Measurements from ENCODE around the gene RAPGEF6. TPM values are rescaled to one million over a fixed set of nuclear protein-coding genes. Genes with fewer than 3 reads are reported as not detected.

Gene RAPGEF6
- polyA plus RNA-seq, 1 donor (not counting 4 experiments of a cell fraction or from before 2014, with no cell fraction given), result 8.7 TPM

DNA sequence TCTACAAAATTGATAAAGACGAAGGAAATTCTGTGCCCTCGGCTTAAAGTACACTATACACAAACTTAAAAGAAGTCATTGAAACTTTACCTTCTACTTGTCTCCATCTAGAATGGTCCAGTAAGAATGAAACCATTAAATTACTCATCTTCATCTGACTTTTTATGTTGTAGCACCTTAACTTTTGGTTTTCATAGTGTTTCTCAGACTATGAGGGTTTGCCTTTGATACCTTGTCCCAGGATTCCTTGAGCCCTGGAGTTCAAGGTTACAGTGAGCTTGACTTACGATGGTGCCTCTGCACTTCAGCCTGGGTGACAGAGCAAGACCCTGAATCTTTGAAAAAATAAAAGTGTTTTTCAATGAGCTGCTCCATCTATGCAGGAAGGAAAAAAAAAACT is 239.0 kb downstream of the RAPGEF6 start:
- H3K36me3 ChIP-seq (ENCODE audit: control insufficient read depth in 2 of 2, extremely low read depth in 1 of 2, insufficient read depth in 2 of 2, low read length in 2 of 2), result peaks cover 2 to 6% of the 10 kb centered on the region in 2 experiments
- H2AFZ ChIP-seq (ENCODE audit: control insufficient read depth, low read length), result no peak overlapping the region
- H3K27me3 ChIP-seq (ENCODE audit: control insufficient read depth, extremely low read depth, insufficient read depth, low read length), result no peaks in the 10 kb centered on the region
- no peaks in the 10 kb centered on the region for H3K79me2 ChIP-seq (ENCODE audit: control insufficient read depth, insufficient read depth, low read length)
- no peak overlapping the region for H3K4me2 ChIP-seq (ENCODE audit: control insufficient read depth, extremely low read depth, insufficient read depth, low read depth, low read length)
- no peak for TF ChIP-seq EZH2 (IDR thresholded peaks at IDR 0.05; ENCODE audit: low read length)
- TF ChIP-seq CTCF (optimal IDR thresholded peaks at IDR 0.05 in 1 of 3, IDR thresholded peaks at IDR 0.05 in 1 of 3, conservative IDR thresholded peaks at IDR 0.05 in 1 of 3; ENCODE audit: extremely low read depth in 1 of 3, insufficient read depth in 2 of 3, low read length in 3 of 3), result no peak
- no peaks in the 10 kb centered on the region for H3K9me3 ChIP-seq (ENCODE audit: control insufficient read depth, low read depth, low read length)
- no peaks in the 10 kb centered on the region for H3K9me1 ChIP-seq (ENCODE audit: control insufficient read depth, extremely low read depth, insufficient read depth, low read length)
- H3K4me3 ChIP-seq (ENCODE audit: control insufficient read depth in 2 of 3, extremely low read depth in 1 of 3, insufficient read depth in 2 of 3, low read depth in 1 of 3, low read length in 3 of 3), result no peak overlapping the region
- no peaks in the 10 kb centered on the region for H3K4me1 ChIP-seq (ENCODE audit: control insufficient read depth, extremely low read depth, insufficient read depth, low read length)
- dilution Hi-C loops (cut with MboI; ENCODE audit: extremely low pct_ligation_motif_present, low sequenced_read_pairs), result no loop called here
- DNase-seq (ENCODE audit: low read depth, low spot score) (no peak), FAIRE-seq (no peak)
- H3K9ac ChIP-seq (ENCODE audit: control insufficient read depth, extremely low read depth, insufficient read depth, low read length), result no peak overlapping the region
- H4K20me1 ChIP-seq (ENCODE audit: control insufficient read depth, extremely low read depth, insufficient read depth, low read length), result no peaks in the 10 kb centered on the region
- no peak overlapping the region for H3K27ac ChIP-seq (ENCODE audit: control insufficient read depth, insufficient read depth, low read length)

GRCh38 chr5:131394128-131394527 is 240.9 kb downstream of the RAPGEF6 start:
- no peaks in the 10 kb centered on the region for H3K79me2 ChIP-seq (ENCODE audit: control insufficient read depth, insufficient read depth, low read length)
- no peak overlapping the region for H3K27ac ChIP-seq (ENCODE audit: control insufficient read depth, insufficient read depth, low read length)
- no peak for FAIRE-seq
- dilution Hi-C loops (cut with MboI; ENCODE audit: extremely low pct_ligation_motif_present, low sequenced_read_pairs), result no loop called here
- no peaks in the 10 kb centered on the region for H3K4me1 ChIP-seq (ENCODE audit: control insufficient read depth, extremely low read depth, insufficient read depth, low read length)
- no peaks in the 10 kb centered on the region for H3K9me3 ChIP-seq (ENCODE audit: control insufficient read depth, low read depth, low read length)
- no peaks in the 10 kb centered on the region for H3K27me3 ChIP-seq (ENCODE audit: control insufficient read depth, extremely low read depth, insufficient read depth, low read length)
- no peaks in the 10 kb centered on the region for H3K9me1 ChIP-seq (ENCODE audit: control insufficient read depth, extremely low read depth, insufficient read depth, low read length)
- no peak for DNase-seq (ENCODE audit: low read depth, low spot score)
- H3K36me3 ChIP-seq (ENCODE audit: control insufficient read depth in 2 of 2, extremely low read depth in 1 of 2, insufficient read depth in 2 of 2, low read length in 2 of 2), result peaks cover 2 to 6% of the 10 kb centered on the region in 2 experiments
- no peaks in the 10 kb centered on the region for H4K20me1 ChIP-seq (ENCODE audit: control insufficient read depth, extremely low read depth, insufficient read depth, low read length)
- no peak overlapping the region for H3K9ac ChIP-seq (ENCODE audit: control insufficient read depth, extremely low read depth, insufficient read depth, low read length)
- TF ChIP-seq EZH2 (IDR thresholded peaks at IDR 0.05; ENCODE audit: low read length) (no peak), CTCF (optimal IDR thresholded peaks at IDR 0.05 in 1 of 3, IDR thresholded peaks at IDR 0.05 in 1 of 3, conservative IDR thresholded peaks at IDR 0.05 in 1 of 3; ENCODE audit: extremely low read depth in 1 of 3, insufficient read depth in 2 of 3, low read length in 3 of 3) (no peak)
- no peak overlapping the region for H3K4me2 ChIP-seq (ENCODE audit: control insufficient read depth, extremely low read depth, insufficient read depth, low read depth, low read length)
- no peak overlapping the region for H3K4me3 ChIP-seq (ENCODE audit: control insufficient read depth in 2 of 3, extremely low read depth in 1 of 3, insufficient read depth in 2 of 3, low read depth in 1 of 3, low read length in 3 of 3)
- H2AFZ ChIP-seq (ENCODE audit: control insufficient read depth, low read length), result no peak overlapping the region

Data from keratinocyte (primary cell).